Measurements from ENCODE around the gene RSBN1L. TPM values are rescaled to one million over a fixed set of nuclear protein-coding genes. Genes with fewer than 3 reads are reported as not detected.
"Not testable (repeated sequence)": the region's sequence is repeated elsewhere in the genome, so short reads cannot be mapped to it uniquely, and the experiment has no call there.

RSBN1L gene
- 27.0 TPM for total RNA-seq (ENCODE audit: unreplicated experiment)
- long read RNA-seq, partial matches to known transcripts: 16 of 16 reads
- long read RNA-seq, other reads (novel, unspliced or antisense): 0 of 16 reads

DNA sequence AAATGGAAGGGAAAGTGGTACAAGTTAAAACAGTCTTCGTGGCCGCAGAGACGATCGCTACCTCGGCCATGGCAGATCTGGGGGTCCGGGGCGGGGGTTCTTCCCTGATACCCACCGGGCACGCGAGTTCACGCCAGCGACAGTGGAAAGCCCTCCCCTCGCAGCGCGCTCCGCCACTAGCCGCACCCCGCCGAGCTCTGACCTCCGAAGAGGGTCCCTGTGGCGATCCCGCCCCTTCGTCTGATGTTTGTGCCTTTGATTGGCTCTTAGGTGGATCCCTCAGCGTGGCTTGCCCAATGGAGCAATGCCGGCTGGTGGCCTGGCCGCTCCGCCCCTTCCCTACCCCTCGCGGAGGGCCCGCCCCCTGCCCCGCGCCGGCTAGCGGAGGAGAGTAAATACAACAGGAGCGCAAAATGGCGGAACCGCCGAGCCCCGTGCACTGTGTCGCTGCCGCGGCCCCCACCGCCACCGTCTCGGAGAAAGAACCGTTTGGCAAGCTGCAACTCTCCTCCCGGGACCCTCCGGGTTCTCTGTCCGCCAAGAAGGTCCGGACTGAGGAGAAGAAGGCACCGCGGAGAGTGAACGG lies at the start of gene RSBN1L:
Gene RSBN1L (plus strand): TSS at position 403 of the 586 bp plus-strand sequence. CDS start 11 bp downstream, at position 414.
- TF ChIP-seq, protein P1, sequence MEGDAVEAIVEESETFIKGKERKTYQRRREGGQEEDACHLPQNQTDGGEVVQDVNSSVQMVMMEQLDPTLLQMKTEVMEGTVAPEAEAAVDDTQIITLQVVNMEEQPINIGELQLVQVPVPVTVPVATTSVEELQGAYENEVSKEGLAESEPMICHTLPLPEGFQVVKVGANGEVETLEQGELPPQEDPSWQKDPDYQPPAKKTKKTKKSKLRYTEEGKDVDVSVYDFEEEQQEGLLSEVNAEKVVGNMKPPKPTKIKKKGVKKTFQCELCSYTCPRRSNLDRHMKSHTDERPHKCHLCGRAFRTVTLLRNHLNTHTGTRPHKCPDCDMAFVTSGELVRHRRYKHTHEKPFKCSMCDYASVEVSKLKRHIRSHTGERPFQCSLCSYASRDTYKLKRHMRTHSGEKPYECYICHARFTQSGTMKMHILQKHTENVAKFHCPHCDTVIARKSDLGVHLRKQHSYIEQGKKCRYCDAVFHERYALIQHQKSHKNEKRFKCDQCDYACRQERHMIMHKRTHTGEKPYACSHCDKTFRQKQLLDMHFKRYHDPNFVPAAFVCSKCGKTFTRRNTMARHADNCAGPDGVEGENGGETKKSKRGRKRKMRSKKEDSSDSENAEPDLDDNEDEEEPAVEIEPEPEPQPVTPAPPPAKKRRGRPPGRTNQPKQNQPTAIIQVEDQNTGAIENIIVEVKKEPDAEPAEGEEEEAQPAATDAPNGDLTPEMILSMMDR (IDR thresholded peaks at IDR 0.05; ENCODE audit: partially characterized antibody, unreplicated experiment): peak; percentile 38
- Mint-ChIP-seq H3K9me3 (ENCODE audit: unreplicated experiment) (peaks cover 9% of the 10 kb centered on the region), H3K27me3 (ENCODE audit: unreplicated experiment) (peaks cover 6% of the 10 kb centered on the region), H3K4me1 (ENCODE audit: low read depth, unreplicated experiment) (peaks cover 25% of the 10 kb centered on the region), H3K4me3 (ENCODE audit: unreplicated experiment) (peak within 1 kb of the TSS; percentile 97), H3K36me3 (ENCODE audit: unreplicated experiment) (no peaks in the 10 kb centered on the region), H3K27ac (ENCODE audit: unreplicated experiment) (peak within 1 kb of the TSS; percentile 97)
- peak; percentile 99 for DNase-seq

DNA sequence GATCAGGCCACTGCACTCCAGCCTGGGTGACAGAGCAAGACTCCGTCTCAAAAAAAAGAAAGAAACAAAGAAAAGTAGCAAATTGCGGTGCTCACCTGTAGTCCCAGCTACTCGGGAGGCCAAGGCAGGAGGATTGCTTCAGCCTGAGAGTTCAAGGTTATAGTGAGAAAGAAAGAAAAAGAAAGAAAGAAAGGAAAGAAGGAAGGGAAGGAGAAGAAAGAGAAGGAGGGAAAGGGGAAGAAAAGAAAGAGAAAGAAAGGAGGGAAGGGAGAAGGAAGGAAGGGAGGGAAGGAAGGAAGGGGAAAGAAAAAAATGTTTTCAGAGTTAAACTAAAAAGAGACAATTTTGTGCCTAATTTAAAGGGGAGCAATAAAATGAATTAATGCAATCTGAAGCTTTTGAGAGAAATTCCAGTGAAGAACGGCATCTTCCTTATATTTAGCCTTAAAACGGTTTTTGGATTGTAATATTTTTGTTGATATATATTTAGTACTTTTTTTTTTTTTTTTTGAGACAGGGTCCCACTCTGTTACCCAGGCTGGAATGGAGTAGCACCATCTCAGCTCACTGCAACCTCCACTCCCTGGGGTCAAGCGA lies 47.4 kb upstream of the RSBN1L start:
- no peak overlapping the region for H3K4me3 Mint-ChIP-seq (ENCODE audit: unreplicated experiment)
- H3K27ac Mint-ChIP-seq (ENCODE audit: unreplicated experiment): no peak overlapping the region
- H3K27me3 Mint-ChIP-seq (ENCODE audit: unreplicated experiment): no peaks in the 10 kb centered on the region
- H3K4me1 Mint-ChIP-seq (ENCODE audit: low read depth, unreplicated experiment): peaks cover 4% of the 10 kb centered on the region
- TF ChIP-seq, protein P1 (IDR thresholded peaks at IDR 0.05; ENCODE audit: partially characterized antibody, unreplicated experiment): no peak
- H3K9me3 Mint-ChIP-seq (ENCODE audit: unreplicated experiment): peaks cover 2% of the 10 kb centered on the region
- H3K36me3 Mint-ChIP-seq (ENCODE audit: unreplicated experiment): no peaks in the 10 kb centered on the region
- DNase-seq: no peak

DNA sequence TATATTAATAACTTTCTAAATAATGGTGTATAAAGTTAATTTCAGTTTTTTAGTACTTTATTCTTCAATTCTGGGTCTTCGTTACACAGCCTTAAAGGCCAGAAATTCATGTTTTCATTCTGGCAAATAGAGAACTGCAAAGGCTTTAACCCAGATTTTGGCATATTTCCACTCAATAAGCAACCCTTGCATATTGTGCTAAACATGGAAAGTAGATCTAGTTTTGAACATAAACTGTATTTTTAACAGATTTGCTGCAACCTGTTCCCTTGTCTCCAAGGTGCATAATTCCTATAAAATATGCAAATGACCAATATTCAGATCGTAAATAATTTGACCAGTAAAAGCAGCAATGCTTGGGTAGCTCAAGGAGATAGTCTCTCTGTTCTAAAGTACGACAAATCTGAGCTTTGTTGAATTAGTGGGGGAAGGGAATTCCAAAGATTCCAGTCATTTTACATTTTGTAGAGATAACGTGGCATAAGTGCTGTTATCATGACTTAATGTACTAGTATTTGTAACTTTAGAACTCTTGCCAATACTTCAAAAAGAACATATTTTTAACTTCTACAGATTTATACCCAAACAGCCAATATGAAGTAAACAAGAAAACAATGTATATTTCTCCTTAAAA lies 46.4 kb upstream of the RSBN1L start:
- no peak for DNase-seq
- TF ChIP-seq, protein P1 (IDR thresholded peaks at IDR 0.05; ENCODE audit: partially characterized antibody, unreplicated experiment): no peak
- H3K27ac Mint-ChIP-seq (ENCODE audit: unreplicated experiment): no peak overlapping the region

DNA sequence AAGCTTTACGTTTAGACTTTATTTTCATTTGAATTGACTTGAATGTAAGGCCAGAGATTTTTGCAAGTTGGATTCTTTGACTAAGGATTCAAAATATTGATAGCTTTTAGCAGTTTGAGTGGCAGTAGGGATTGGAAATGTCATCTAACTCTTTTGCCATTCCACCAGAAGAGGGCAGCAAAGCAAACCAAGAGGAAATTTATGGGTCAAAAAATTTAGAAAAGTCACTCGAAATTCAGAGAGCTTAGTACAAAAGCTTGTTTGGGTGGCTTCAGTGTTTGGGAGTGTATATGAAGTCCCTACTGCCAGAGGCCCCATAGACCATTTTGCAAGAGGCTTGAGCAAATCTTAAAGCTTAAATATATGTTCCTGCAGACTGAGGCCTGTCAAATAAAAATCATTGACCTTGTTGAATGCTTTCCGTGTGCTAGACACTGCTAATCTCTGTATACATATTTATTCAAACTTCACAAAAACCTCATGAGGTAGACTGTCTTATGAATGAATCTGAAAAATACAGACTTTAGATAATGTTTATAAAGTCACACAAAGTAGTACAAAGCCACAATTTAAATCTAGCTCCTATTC lies 44.6 kb upstream of the RSBN1L start:
- no peak overlapping the region for H3K27ac Mint-ChIP-seq (ENCODE audit: unreplicated experiment)
- DNase-seq: no peak
- H3K4me1 Mint-ChIP-seq (ENCODE audit: low read depth, unreplicated experiment): peaks cover 4% of the 10 kb centered on the region
- no peak overlapping the region for H3K4me3 Mint-ChIP-seq (ENCODE audit: unreplicated experiment)
- no peaks in the 10 kb centered on the region for H3K27me3 Mint-ChIP-seq (ENCODE audit: unreplicated experiment)
- H3K36me3 Mint-ChIP-seq (ENCODE audit: unreplicated experiment): no peaks in the 10 kb centered on the region
- TF ChIP-seq, protein P1 (IDR thresholded peaks at IDR 0.05; ENCODE audit: partially characterized antibody, unreplicated experiment): peak; percentile 77
- H3K9me3 Mint-ChIP-seq (ENCODE audit: unreplicated experiment): peaks cover 2% of the 10 kb centered on the region

More for the DNA sequence above, 46.4 kb upstream of the RSBN1L start:
- peaks cover 4% of the 10 kb centered on the region for H3K4me1 Mint-ChIP-seq (ENCODE audit: low read depth, unreplicated experiment)
- no peak overlapping the region for H3K4me3 Mint-ChIP-seq (ENCODE audit: unreplicated experiment)
- no peaks in the 10 kb centered on the region for H3K36me3 Mint-ChIP-seq (ENCODE audit: unreplicated experiment)
- H3K27me3 Mint-ChIP-seq (ENCODE audit: unreplicated experiment): no peaks in the 10 kb centered on the region
- peaks cover 2% of the 10 kb centered on the region for H3K9me3 Mint-ChIP-seq (ENCODE audit: unreplicated experiment)

DNA sequence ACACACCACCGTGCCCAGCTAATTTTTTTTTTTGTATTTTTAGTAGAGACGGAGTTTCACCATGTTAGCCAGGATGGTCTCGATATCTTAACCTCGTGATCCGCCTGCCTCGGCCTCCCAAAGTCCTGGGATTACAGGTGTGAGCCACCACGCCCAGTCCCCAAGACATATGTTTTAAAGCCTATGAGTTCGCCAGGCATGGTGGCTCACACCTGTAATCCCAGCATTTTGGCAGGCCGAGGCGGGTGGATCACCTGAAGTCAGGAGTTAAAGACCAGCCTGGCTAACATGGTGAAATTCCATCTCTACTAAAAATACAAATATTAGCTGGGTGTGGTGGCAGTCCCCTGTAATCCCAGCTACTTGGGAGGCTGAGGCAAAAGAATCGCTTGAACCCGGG lies 43.4 kb upstream of the RSBN1L start:
- H3K36me3 Mint-ChIP-seq (ENCODE audit: unreplicated experiment); H3K4me1 Mint-ChIP-seq (ENCODE audit: low read depth, unreplicated experiment); H3K4me3 Mint-ChIP-seq (ENCODE audit: unreplicated experiment); H3K27me3 Mint-ChIP-seq (ENCODE audit: unreplicated experiment); H3K27ac Mint-ChIP-seq (ENCODE audit: unreplicated experiment); H3K9me3 Mint-ChIP-seq (ENCODE audit: unreplicated experiment); DNase-seq: not testable (repeated sequence)
